ENCODE results near the gene GPR3.

Gene GPR3

GRCh38 chr1:27358928-27359313 is 33.5 kb upstream of the GPR3 start:
- DNase-seq, result no peak

GRCh38 chr1:27359822-27360158 is 32.6 kb upstream of the GPR3 start:
- DNase-seq, result no peak

- DNase-seq, result no peak
Measured at GRCh38 chr1:27360159-27361043, 32.0 kb upstream of the GPR3 start.

- DNase-seq, result no peak
Measured at GRCh38 chr1:27361044-27361402, 31.4 kb upstream of the GPR3 start.

- DNase-seq, result no peak
Measured at GRCh38 chr1:27361553-27361952, 30.9 kb upstream of the GPR3 start.

- no peak for DNase-seq
Measured at GRCh38 chr1:27363766-27364695, 28.4 kb upstream of the GPR3 start.

GRCh38 chr1:27364696-27365371 is 27.6 kb upstream of the GPR3 start:
- no peak for DNase-seq

GRCh38 chr1:27365372-27366112 is 26.9 kb upstream of the GPR3 start:
- peak; percentile 72 to 76 for DNase-seq

- peak; percentile 70 to 76 for DNase-seq
Measured at GRCh38 chr1:27366113-27366410, 26.4 kb upstream of the GPR3 start.

- peak; percentile 52 to 58 for DNase-seq
Measured at GRCh38 chr1:27366411-27367159, 25.8 kb upstream of the GPR3 start, which contains the start of gene MAP3K6. TSS of gene MAP3K6 (minus strand) at chr1:27366961. CDS start at chr1:27366597, 364 bp downstream.

GRCh38 chr1:27367160-27367650 is 25.2 kb upstream of the GPR3 start:
- DNase-seq, result no peak

GRCh38 chr1:27368869-27369582 is 23.4 kb upstream of the GPR3 start:
- peak in 1 of 2 experiments; percentile 18 for DNase-seq

GRCh38 chr1:27372022-27372807 is 20.2 kb upstream of the GPR3 start:
- no peak for DNase-seq

GRCh38 chr1:27372808-27373690 is 19.4 kb upstream of the GPR3 start:
- DNase-seq, result no peak

- DNase-seq, result no peak
Measured at GRCh38 chr1:27374362-27375086, 17.9 kb upstream of the GPR3 start, which contains the start of gene FCN3. TSS of gene FCN3 (minus strand) at chr1:27374824. CDS start at chr1:27374818, 6 bp downstream.

- DNase-seq, result no peak
Measured at GRCh38 chr1:27377760-27378495, 14.5 kb upstream of the GPR3 start.

GRCh38 chr1:27379564-27380122 is 12.8 kb upstream of the GPR3 start:
- no peak for DNase-seq

All from NCI-H524 (cell line).